ENCODE data around the gene CLCN6. TPM values are rescaled to one million over a fixed set of nuclear protein-coding genes. Genes with fewer than 3 reads are reported as not detected.

Gene CLCN6
- total and polyA plus RNA-seq, 2 of the 13 experiments (the other 11 are each of a cell fraction or from before 2014, with no cell fraction given), result 14.9 to 19.3 TPM

- no peaks in the 10 kb centered on the region for H3K36me3 ChIP-seq (replicated peaks in 1 of 2; ENCODE audit: control insufficient read depth in 1 of 2, insufficient read depth in 2 of 2, low read length in 2 of 2)
- CTCF ChIA-PET (ENCODE audit: low intra/inter-chr PET ratio, low total read pairs), result no interaction called here
- in situ Hi-C loops (cut with HindIII; ENCODE audit: extremely low pct_ligation_motif_present, low pct_unique_long_range_greater_than_20kb), result no loop called here
- H3K79me2 ChIP-seq (ENCODE audit: insufficient read depth, low read length), result no peaks in the 10 kb centered on the region
- H3K27ac ChIP-seq (ENCODE audit: extremely low read length, insufficient read depth, low read length), result no peak overlapping the region
- no peak overlapping the region for H3K9ac ChIP-seq (ENCODE audit: insufficient read depth, low read depth, low read length)
- no peak overlapping the region for H3K4me3 ChIP-seq (replicated peaks in 1 of 3; ENCODE audit: insufficient read depth in 1 of 3, low read depth in 2 of 3, low read length in 3 of 3)
- WGBS (ENCODE audit: low lambda C conversion rate), result 63% methylated on average over 2 of the region's 6 CpGs
- DNase-seq (ENCODE audit: low spot score) (no peak), FAIRE-seq (no peak), ATAC-seq (no peak)
- intact Hi-C loops (cut with micrococcal nuclease; ENCODE audit: unreplicated experiment), result no loop called here
- H3K4me1 ChIP-seq (ENCODE audit: insufficient read depth, low read length), result peaks cover 39% of the 10 kb centered on the region
- no TSS peak for BruUV-seq (replicated peaks)
- H2AFZ ChIP-seq (ENCODE audit: low read length), result no peak overlapping the region
- no peaks in the 10 kb centered on the region for H4K20me1 ChIP-seq (ENCODE audit: insufficient read depth, low read length)
- H3K27me3 ChIP-seq (ENCODE audit: control insufficient read depth in 1 of 2, insufficient read depth in 2 of 2, low read length in 2 of 2), result peaks cover 2 to 33% of the 10 kb centered on the region in 2 experiments
- no peaks in the 10 kb centered on the region for H3K9me3 ChIP-seq (ENCODE audit: low read length)
- POLR2A ChIA-PET, result interaction anchor here (2.5 kb wide), 1 partner anchor 33 kb away, joined by 6 read pairs; no protein-coding TSS in a partner anchor
- H3K4me2 ChIP-seq (ENCODE audit: low read depth, low read length), result no peak overlapping the region
- TF ChIP-seq BCL3 (CRISPR knock-in tag; IDR thresholded peaks at IDR 0.05), result no peak
- no peak for TF ChIP-seq ZSCAN22 (CRISPR knock-in tag; IDR thresholded peaks at IDR 0.05)
- no peak for TF ChIP-seq YEATS2 (CRISPR knock-in tag; IDR thresholded peaks at IDR 0.05; ENCODE audit: borderline replicate concordance)
- no peak for TF ChIP-seq USF2 (IDR thresholded peaks at IDR 0.05; ENCODE audit: low read depth, low read length)
- TF ChIP-seq USF2 (CRISPR knock-in tag; IDR thresholded peaks at IDR 0.05; ENCODE audit: borderline replicate concordance), result no peak
- TF ChIP-seq ZNF510 (CRISPR knock-in tag; IDR thresholded peaks at IDR 0.05; ENCODE audit: low read depth), result no peak
- no peak for TF ChIP-seq BCL6 (CRISPR knock-in tag; IDR thresholded peaks at IDR 0.05)
- TF ChIP-seq, protein P1, sequence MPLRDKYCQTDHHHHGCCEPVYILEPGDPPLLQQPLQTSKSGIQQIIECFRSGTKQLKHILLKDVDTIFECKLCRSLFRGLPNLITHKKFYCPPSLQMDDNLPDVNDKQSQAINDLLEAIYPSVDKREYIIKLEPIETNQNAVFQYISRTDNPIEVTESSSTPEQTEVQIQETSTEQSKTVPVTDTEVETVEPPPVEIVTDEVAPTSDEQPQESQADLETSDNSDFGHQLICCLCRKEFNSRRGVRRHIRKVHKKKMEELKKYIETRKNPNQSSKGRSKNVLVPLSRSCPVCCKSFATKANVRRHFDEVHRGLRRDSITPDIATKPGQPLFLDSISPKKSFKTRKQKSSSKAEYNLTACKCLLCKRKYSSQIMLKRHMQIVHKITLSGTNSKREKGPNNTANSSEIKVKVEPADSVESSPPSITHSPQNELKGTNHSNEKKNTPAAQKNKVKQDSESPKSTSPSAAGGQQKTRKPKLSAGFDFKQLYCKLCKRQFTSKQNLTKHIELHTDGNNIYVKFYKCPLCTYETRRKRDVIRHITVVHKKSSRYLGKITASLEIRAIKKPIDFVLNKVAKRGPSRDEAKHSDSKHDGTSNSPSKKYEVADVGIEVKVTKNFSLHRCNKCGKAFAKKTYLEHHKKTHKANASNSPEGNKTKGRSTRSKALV (CRISPR knock-in tag; IDR thresholded peaks at IDR 0.05), result no peak
- TF ChIP-seq BHLHE40 (IDR thresholded peaks at IDR 0.05; ENCODE audit: low read length), result no peak
- TF ChIP-seq SNAPC4 (CRISPR knock-in tag; IDR thresholded peaks at IDR 0.05), result no peak
- TF ChIP-seq KDM6A (CRISPR knock-in tag; IDR thresholded peaks at IDR 0.05; ENCODE audit: low read depth), result no peak
These were observed 68.6 kb downstream of the CLCN6 start for GRCh38 chr1:11874624-11875023.

All from HepG2 (cell line).